ENCODE results near the gene COL6A3.

COL6A3 gene

GRCh38 chr2:237343993-237344392 is 70.0 kb downstream of the COL6A3 start:
- no peak for DNase-seq

- DNase-seq: no peak
Observed at GRCh38 chr2:237341872-237342271, 72.1 kb downstream of the COL6A3 start.

GRCh38 chr2:237337586-237337985 is 76.4 kb downstream of the COL6A3 start:
- DNase-seq: no peak

GRCh38 chr2:237336131-237336530 is 77.8 kb downstream of the COL6A3 start:
- DNase-seq: no peak

- DNase-seq: no peak
Observed at GRCh38 chr2:237333748-237334147, 80.2 kb downstream of the COL6A3 start.

GRCh38 chr2:237330541-237330940 is 83.4 kb downstream of the COL6A3 start:
- no peak for DNase-seq

- no peak for DNase-seq
Observed at GRCh38 chr2:237327175-237327950, 86.6 kb downstream of the COL6A3 start.

GRCh38 chr2:237326266-237327171 is 87.4 kb downstream of the COL6A3 start:
- no peak for DNase-seq

GRCh38 chr2:237324837-237325236 is 89.1 kb downstream of the COL6A3 start:
- DNase-seq: no peak

GRCh38 chr2:237324405-237324831 is 89.5 kb downstream of the COL6A3 start:
- DNase-seq: no peak

- no peak for DNase-seq
Observed at GRCh38 chr2:237323656-237324055, 90.3 kb downstream of the COL6A3 start.

- no peak for DNase-seq
Observed at GRCh38 chr2:237322564-237322963, 91.4 kb downstream of the COL6A3 start.

- DNase-seq: no peak
Observed at GRCh38 chr2:237321746-237322145, 92.2 kb downstream of the COL6A3 start.

GRCh38 chr2:237320801-237321560 is 93.0 kb downstream of the COL6A3 start:
- no peak for DNase-seq

- no peak for DNase-seq
Observed at GRCh38 chr2:237319887-237320286, 94.1 kb downstream of the COL6A3 start.

- DNase-seq: no peak
Observed at GRCh38 chr2:237319086-237319820, 94.7 kb downstream of the COL6A3 start.

- no peak for DNase-seq
Observed at GRCh38 chr2:237316339-237316738, 97.6 kb downstream of the COL6A3 start.

GRCh38 chr2:237315829-237316225 is 98.1 kb downstream of the COL6A3 start:
- no peak for DNase-seq

- no peak for DNase-seq
Observed at GRCh38 chr2:237315170-237315828, 98.7 kb downstream of the COL6A3 start.

- DNase-seq: no peak
Observed at GRCh38 chr2:237314681-237315080, 99.3 kb downstream of the COL6A3 start.

- DNase-seq: no peak
Observed at GRCh38 chr2:237314198-237314597, 99.8 kb downstream of the COL6A3 start.

Data from NCI-H2081 (cell line).